Immature natural killer cell (primary cell): ENCODE results near the gene ARF1. TPM values are rescaled to one million over a fixed set of nuclear protein-coding genes. Genes with fewer than 3 reads are reported as not detected.

Experiments used
- DNase-seq, 3 donors: peaks; one replicate each; pipeline ENCODE4 v3.0.0; 2022; ENCODE audit warnings: mixed read lengths in 1 of 3
- H3K27ac Mint-ChIP-seq, 6 donors: one replicate each; pipeline ENCODE4 v1.8.0; 2020; ENCODE audit warnings: mixed read lengths in 6 of 6, mild to moderate bottlenecking in 5 of 6, inconsistent platforms in 4 of 6, moderate library complexity in 3 of 6
- H3K27me3 Mint-ChIP-seq, 3 donors: one replicate each; pipeline ENCODE4 v1.8.0; 2020 to 2021; ENCODE audit warnings: low read depth in 3 of 3, mild to moderate bottlenecking in 3 of 3, mixed read lengths in 3 of 3, moderate library complexity in 3 of 3, inconsistent platforms in 1 of 3
- H3K36me3 Mint-ChIP-seq, 3 donors: one replicate each; pipeline ENCODE4 v1.8.0; 2020; ENCODE audit warnings: mixed read lengths in 3 of 3, inconsistent platforms in 2 of 3, mild to moderate bottlenecking in 2 of 3
- H3K4me1 Mint-ChIP-seq, 2 donors: one replicate each; pipeline ENCODE4 v1.8.0; 2020; ENCODE audit warnings: inconsistent platforms in 2 of 2, mild to moderate bottlenecking in 2 of 2, mixed read lengths in 2 of 2, moderate library complexity in 1 of 2
- H3K4me3 Mint-ChIP-seq, 5 donors: one replicate each; pipeline ENCODE4 v1.8.0; 2020; ENCODE audit warnings: mild to moderate bottlenecking in 5 of 5, mixed read lengths in 5 of 5, inconsistent platforms in 3 of 5, moderate library complexity in 3 of 5
- H3K9me3 Mint-ChIP-seq, 6 donors: one replicate each; pipeline ENCODE4 v1.8.0; 2020; ENCODE audit warnings: mild to moderate bottlenecking in 6 of 6, mixed read lengths in 6 of 6, inconsistent platforms in 4 of 6, moderate library complexity in 3 of 6
- polyA plus RNA-seq, 3 donors: library from polyadenylated mRNA; unstranded; fragments of 300-500 nt; fragmentation: Illumina TruSeq; gene quantifications; one replicate each; pipeline ENCODE4 v1.2.3, GENCODE V29; 2021

Gene ARF1
- polyA plus RNA-seq, 3 donors from 2014 or later: 533 to 916 (median 674) TPM

DNA sequence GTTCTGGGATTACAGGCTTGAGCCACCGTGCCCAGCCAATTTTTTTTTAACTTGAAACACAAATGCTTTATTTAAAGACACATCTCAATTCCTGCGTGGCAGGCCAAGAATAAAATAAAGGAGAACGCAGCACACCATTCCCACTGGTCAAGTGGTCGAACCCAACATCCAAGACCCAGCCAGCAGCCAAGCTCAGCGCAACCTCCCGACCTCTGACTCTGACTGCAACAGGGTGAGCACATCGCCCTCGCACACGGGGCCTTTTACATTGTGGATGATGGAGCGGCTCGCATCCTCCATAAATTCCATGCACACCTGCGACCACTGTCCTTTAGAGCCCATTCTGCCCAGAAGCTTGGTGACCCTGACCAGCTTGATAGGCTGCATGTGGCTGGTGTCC lies 52.1 kb downstream of the ARF1 start:
- peaks cover under 1 to 3% (median 1%) of the 10 kb centered on the region in 3 donors for H3K27me3 Mint-ChIP-seq
- DNase-seq: no peak
- H3K9me3 Mint-ChIP-seq: no peaks in the 10 kb centered on the region
- H3K4me3 Mint-ChIP-seq: no peak overlapping the region
- peaks cover 15 to 18% of the 10 kb centered on the region in 2 donors for H3K4me1 Mint-ChIP-seq
- H3K36me3 Mint-ChIP-seq: no peaks in the 10 kb centered on the region
- no peak overlapping the region for H3K27ac Mint-ChIP-seq

- Mint-ChIP-seq H3K27ac (peak overlapping the region; percentile 21 to 83 (median 73)), H3K9me3 (no peaks in the 10 kb centered on the region), H3K4me1 (peaks cover 25% of the 10 kb centered on the region in 2 donors), H3K4me3 (peak overlapping the region in 2 of 5 donors; percentile 0 to 10), H3K27me3 (peaks cover 8 to 10% (median 10%) of the 10 kb centered on the region in 3 donors), H3K36me3 (no peaks in the 10 kb centered on the region)
- DNase-seq: peak; percentile 41 to 51 (median 45)
These were observed 54.4 kb downstream of the ARF1 start for GRCh38 chr1:228136901-228137300.

DNA sequence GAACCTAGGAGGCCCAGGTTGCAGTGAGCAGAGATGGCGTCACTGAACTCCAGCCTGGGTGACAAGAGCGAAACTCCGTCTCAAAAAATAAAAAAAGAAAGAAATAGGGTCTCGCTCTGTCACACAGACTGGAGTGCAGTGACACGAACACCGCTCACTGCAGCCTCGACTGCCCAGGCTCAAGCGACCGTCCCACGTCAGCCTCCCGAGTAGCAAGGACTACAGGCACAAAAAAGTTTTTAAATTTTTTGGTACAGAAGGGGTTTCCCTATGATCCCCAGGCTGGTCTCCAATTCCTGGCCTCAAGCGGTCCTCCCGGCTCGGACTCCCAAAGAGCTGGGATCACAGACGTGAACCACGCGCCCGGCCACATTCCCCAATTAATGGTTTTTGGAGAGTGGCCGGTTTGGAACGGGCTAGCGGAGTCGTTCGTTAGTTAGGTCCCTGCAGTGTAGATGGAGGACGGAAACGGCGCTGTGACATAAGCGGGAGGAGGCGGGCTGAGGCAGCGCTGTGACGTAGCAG lies 57.0 kb downstream of the ARF1 start:
- Mint-ChIP-seq H3K36me3 (no peaks in the 10 kb centered on the region), H3K9me3 (no peaks in the 10 kb centered on the region), H3K4me3 (peak overlapping the region; percentile 93 to 99 (median 98)), H3K27ac (peak overlapping the region; percentile 96 to 100 (median 99)), H3K27me3 (peaks cover 8 to 16% (median 10%) of the 10 kb centered on the region in 3 donors), H3K4me1 (peaks cover 46 to 48% of the 10 kb centered on the region in 2 donors)
- no peak for DNase-seq

GRCh38 chr1:228139931-228140723 lies 57.6 kb downstream of the ARF1 start, which contains the start of gene GUK1:
Gene GUK1 (plus strand): TSS chr1:228140279. CDS start chr1:228140303, 24 bp downstream.
- H3K4me3 Mint-ChIP-seq: peak within 1 kb of the TSS; percentile 93 to 99 (median 98)
- peak within 1 kb of the TSS; percentile 96 to 100 (median 99) for H3K27ac Mint-ChIP-seq
- H3K9me3 Mint-ChIP-seq: no peaks in the 10 kb centered on the region
- peaks cover 46 to 51% of the 10 kb centered on the region in 2 donors for H3K4me1 Mint-ChIP-seq
- H3K36me3 Mint-ChIP-seq: no peaks in the 10 kb centered on the region
- peaks cover 8 to 16% (median 10%) of the 10 kb centered on the region in 3 donors for H3K27me3 Mint-ChIP-seq
- peak; percentile 100 for DNase-seq

- Mint-ChIP-seq H3K27me3 (peaks cover 8 to 16% (median 10%) of the 10 kb centered on the region in 3 donors), H3K9me3 (no peaks in the 10 kb centered on the region), H3K4me3 (peak overlapping the region; percentile 93 to 99 (median 98)), H3K27ac (peak overlapping the region; percentile 96 to 100 (median 99)), H3K4me1 (peaks cover 46 to 51% of the 10 kb centered on the region in 2 donors), H3K36me3 (no peaks in the 10 kb centered on the region)
- DNase-seq: peak in 2 of 3 donors; percentile 22 to 31
These were observed 58.3 kb downstream of the ARF1 start for GRCh38 chr1:228140724-228141225.

- H3K9me3 Mint-ChIP-seq: no peaks in the 10 kb centered on the region
- H3K27me3 Mint-ChIP-seq: peaks cover 8 to 20% (median 10%) of the 10 kb centered on the region in 3 donors
- peak overlapping the region; percentile 93 to 99 (median 98) for H3K4me3 Mint-ChIP-seq
- no peaks in the 10 kb centered on the region for H3K36me3 Mint-ChIP-seq
- peak; percentile 42 to 56 (median 49) for DNase-seq
- peaks cover 45 to 51% of the 10 kb centered on the region in 2 donors for H3K4me1 Mint-ChIP-seq
- H3K27ac Mint-ChIP-seq: peak overlapping the region; percentile 96 to 100 (median 99)
These were observed 58.9 kb downstream of the ARF1 start for GRCh38 chr1:228141226-228142044.

DNA sequence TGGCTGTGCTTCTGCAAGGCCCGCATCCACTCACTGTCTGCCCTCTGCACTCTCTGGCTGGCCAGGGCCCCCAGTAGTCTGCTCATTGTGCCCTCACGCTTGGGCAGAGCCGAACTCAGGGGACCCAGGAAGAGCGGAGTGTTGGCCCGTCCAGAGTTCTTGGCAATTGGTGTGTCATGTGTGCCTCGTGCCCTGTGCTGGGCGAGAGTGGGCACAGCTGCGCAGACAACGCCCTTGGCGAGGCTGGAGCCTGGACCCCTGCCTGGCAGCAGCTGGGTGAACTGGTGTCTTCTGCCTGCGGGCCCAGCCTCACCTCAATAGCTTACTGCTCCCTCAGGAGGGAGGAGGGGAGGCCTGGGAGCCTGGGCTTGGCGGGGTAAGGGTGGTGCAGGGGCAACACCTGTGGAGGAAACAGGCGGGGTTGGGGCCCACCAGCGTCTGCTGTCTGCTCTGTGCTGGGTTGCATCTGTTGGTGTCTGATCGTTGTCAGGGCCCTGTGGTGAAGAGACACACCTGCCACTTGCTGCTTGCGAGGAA lies 59.7 kb downstream of the ARF1 start:
- Mint-ChIP-seq H3K27me3 (peaks cover 8 to 20% (median 10%) of the 10 kb centered on the region in 3 donors), H3K27ac (peak overlapping the region; percentile 96 to 100 (median 99)), H3K36me3 (no peaks in the 10 kb centered on the region), H3K4me3 (peak overlapping the region; percentile 93 to 99 (median 98)), H3K9me3 (no peaks in the 10 kb centered on the region), H3K4me1 (peaks cover 38 to 44% of the 10 kb centered on the region in 2 donors)
- DNase-seq: no peak

DNA sequence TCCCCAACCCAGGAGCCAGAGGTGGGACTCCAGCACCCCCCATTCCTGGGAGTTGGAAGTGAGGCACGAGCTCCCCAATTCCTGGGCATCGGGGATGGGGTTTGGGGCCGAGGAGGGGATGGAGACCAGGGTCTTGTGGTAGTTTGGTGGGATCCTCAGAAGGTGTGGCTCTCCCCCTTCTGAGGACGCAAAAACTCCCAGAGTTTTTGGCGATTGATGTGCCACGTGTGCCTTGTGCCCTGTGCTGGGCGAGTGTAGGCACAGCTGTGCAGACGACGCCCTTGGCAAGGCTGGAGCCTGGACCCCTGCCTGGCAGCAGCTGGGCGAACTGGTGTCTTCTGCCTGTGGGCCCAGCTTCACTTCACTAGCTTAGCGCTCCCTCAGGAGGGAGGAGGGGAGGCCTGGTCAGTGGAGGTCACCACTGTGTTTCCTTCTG lies 60.2 kb downstream of the ARF1 start:
- Mint-ChIP-seq H3K27ac (peak overlapping the region; percentile 45 to 100 (median 99)), H3K4me3 (peak overlapping the region; percentile 41 to 99 (median 59)), H3K4me1 (peaks cover 35 to 42% of the 10 kb centered on the region in 2 donors), H3K27me3 (peaks cover 8 to 20% (median 10%) of the 10 kb centered on the region in 3 donors), H3K36me3 (no peaks in the 10 kb centered on the region), H3K9me3 (no peaks in the 10 kb centered on the region)
- no peak for DNase-seq

DNA sequence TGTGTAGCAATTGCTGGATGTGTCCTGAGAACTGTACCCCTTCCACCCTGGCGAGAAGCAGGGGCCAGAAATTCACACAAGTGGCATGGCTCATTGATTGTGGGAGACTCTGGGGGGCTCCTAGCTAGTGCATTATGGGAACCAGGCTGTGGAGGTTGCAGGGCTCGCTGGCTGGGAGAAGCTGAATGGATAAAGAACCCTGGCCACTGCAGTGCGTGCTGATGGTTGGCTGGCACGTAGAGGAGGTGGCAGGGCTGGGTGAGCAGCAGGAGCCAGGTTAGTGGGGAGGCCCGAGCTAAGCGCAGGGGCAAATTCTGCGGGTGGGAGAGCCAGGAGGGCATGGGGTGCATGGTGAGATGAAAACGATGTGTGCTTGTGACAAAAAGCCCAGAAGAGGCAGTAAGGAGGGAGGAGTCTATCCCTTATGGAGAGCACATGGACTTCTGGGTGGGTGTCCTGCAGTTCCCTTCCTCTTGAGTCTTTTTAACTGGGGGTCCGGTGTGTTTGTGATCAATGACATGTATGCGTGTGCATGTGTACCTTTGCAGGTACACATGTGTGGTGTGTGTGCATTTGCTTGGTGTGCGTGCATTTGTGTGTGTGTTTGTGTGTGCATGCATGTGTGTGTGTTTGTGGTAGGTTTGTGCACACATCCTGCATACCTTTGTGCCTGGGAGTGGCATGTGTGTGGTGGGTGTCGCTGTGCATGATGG lies 61.1 kb downstream of the ARF1 start:
- no peak for DNase-seq
- no peaks in the 10 kb centered on the region for H3K9me3 Mint-ChIP-seq
- peaks cover 10 to 20% (median 10%) of the 10 kb centered on the region in 3 donors for H3K27me3 Mint-ChIP-seq
- H3K4me3 Mint-ChIP-seq: peak overlapping the region; percentile 41 to 99 (median 60)
- peaks cover 35 to 42% of the 10 kb centered on the region in 2 donors for H3K4me1 Mint-ChIP-seq
- peak overlapping the region; percentile 65 to 100 (median 90) for H3K27ac Mint-ChIP-seq
- no peaks in the 10 kb centered on the region for H3K36me3 Mint-ChIP-seq

DNA sequence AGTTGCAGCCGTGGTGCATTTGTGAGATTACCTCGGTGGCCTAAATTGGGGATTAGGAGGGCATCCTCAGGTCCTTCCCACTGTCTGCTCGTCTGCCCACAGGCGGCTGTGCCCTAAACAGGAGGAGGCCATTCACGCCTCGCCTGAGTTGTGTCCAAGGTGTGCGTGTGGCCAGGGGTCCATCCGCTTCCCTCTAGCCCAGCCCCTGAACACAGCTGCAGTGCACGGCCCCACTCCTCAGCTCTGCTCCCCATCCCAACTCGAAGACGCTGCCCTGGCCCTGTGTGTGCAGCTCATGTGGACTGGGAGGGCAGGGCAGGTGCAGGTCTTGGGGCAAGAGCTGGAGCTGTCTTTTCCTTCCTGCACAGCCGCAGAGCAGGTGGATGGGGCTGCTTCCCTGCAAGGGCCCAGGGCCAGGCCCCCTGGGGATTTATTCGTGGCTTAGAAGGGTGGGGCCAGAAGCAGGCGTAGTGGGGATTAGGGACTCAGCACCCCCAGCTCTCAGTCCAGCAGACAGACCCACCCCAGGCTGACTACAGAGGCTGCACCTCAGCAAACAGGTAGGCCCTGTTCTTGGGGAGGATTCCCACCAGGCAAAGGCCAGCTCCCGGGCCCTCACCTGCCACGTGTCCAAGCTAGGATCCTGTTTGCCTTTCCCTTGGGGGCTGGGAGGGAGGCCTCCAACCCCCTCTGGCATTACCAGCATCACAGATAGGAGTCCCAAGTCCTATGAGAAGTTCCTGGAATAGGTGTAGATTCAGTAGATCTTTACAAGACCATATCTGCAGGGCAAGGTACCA lies 61.9 kb downstream of the ARF1 start:
- H3K27me3 Mint-ChIP-seq: peaks cover 10 to 20% (median 10%) of the 10 kb centered on the region in 3 donors
- H3K36me3 Mint-ChIP-seq: no peaks in the 10 kb centered on the region
- no peaks in the 10 kb centered on the region for H3K9me3 Mint-ChIP-seq
- H3K4me3 Mint-ChIP-seq: peak overlapping the region in 2 of 5 donors; percentile 57 to 59
- DNase-seq: no peak
- peaks cover 35 to 42% of the 10 kb centered on the region in 2 donors for H3K4me1 Mint-ChIP-seq
- H3K27ac Mint-ChIP-seq: peak overlapping the region in 2 of 6 donors; percentile 43 to 96

GRCh38 chr1:228144993-228145343 lies 62.5 kb downstream of the ARF1 start:
- H3K9me3 Mint-ChIP-seq: no peaks in the 10 kb centered on the region
- no peak overlapping the region for H3K4me3 Mint-ChIP-seq
- no peak overlapping the region for H3K27ac Mint-ChIP-seq
- H3K36me3 Mint-ChIP-seq: no peaks in the 10 kb centered on the region
- peaks cover 6 to 16% (median 7%) of the 10 kb centered on the region in 3 donors for H3K27me3 Mint-ChIP-seq
- H3K4me1 Mint-ChIP-seq: peaks cover 29 to 38% of the 10 kb centered on the region in 2 donors
- no peak for DNase-seq
